ENCODE results near the gene SLC23A2.

The SLC23A2 gene

GRCh38 chr20:4811661-4812181 lies 189.6 kb downstream of the SLC23A2 start:
- no peaks in the 10 kb centered on the region for H3K36me3 ChIP-seq (ENCODE audit: insufficient read depth, low read length)

DNA sequence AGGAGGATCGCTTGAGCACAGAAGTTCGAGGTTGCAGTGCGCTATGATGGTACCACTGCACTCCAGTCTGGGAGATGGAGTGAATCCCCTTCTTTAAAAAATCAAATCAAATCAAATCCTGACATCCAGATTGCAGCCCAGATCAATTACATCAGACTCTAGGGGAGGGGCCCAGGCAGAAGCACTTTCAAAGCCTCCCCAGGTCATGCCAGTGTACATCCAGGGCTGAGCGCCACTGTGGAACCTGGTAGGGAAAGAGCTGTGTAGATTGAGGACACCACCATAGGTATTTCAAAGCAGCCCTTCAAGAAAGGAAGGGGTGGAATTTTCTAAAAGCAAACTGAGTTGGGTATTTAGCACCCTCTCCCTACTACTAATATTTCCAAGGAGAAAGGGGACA lies 190.1 kb downstream of the SLC23A2 start:
- H3K36me3 ChIP-seq (ENCODE audit: insufficient read depth, low read length), result no peaks in the 10 kb centered on the region
- no peak overlapping the region for H3K4me3 ChIP-seq (ENCODE audit: low read length)
- peaks cover 9% of the 10 kb centered on the region for H3K4me1 ChIP-seq (ENCODE audit: insufficient read depth, low read length)
- H3K27me3 ChIP-seq (ENCODE audit: insufficient read depth, low read length), result no peaks in the 10 kb centered on the region
- H3K27ac ChIP-seq (ENCODE audit: low read depth, low read length), result no peak overlapping the region
- 82% methylated on average over 4 of the region's 4 CpGs for WGBS
- no peak overlapping the region for H3K9ac ChIP-seq (ENCODE audit: low read depth, low read length)
- H3K9me3 ChIP-seq (ENCODE audit: insufficient read depth, low read depth, low read length), result no peaks in the 10 kb centered on the region

More at GRCh38 chr20:4811661-4812181, 189.6 kb downstream of the SLC23A2 start:
- no peaks in the 10 kb centered on the region for H3K9me3 ChIP-seq (ENCODE audit: insufficient read depth, low read depth, low read length)
- 87% methylated on average over 8 of the region's 8 CpGs for WGBS
- no peak overlapping the region for H3K27ac ChIP-seq (ENCODE audit: low read depth, low read length)
- H3K4me3 ChIP-seq (ENCODE audit: low read length), result no peak overlapping the region
- H3K9ac ChIP-seq (ENCODE audit: low read depth, low read length), result no peak overlapping the region
- H3K27me3 ChIP-seq (ENCODE audit: insufficient read depth, low read length), result no peaks in the 10 kb centered on the region
- peaks cover 9% of the 10 kb centered on the region for H3K4me1 ChIP-seq (ENCODE audit: insufficient read depth, low read length)

- Histone ChIP-seq H3K27ac (ENCODE audit: low read depth, low read length) (no peak overlapping the region), H3K36me3 (ENCODE audit: insufficient read depth, low read length) (no peaks in the 10 kb centered on the region), H3K9me3 (ENCODE audit: insufficient read depth, low read depth, low read length) (no peaks in the 10 kb centered on the region), H3K4me3 (ENCODE audit: low read length) (no peak overlapping the region), H3K27me3 (ENCODE audit: insufficient read depth, low read length) (no peaks in the 10 kb centered on the region), H3K4me1 (ENCODE audit: insufficient read depth, low read length) (peaks cover 9% of the 10 kb centered on the region), H3K9ac (ENCODE audit: low read depth, low read length) (no peak overlapping the region)
- WGBS, result 83% methylated on average over 8 of the region's 8 CpGs
These were observed 190.8 kb downstream of the SLC23A2 start for GRCh38 chr20:4810426-4811019.

DNA sequence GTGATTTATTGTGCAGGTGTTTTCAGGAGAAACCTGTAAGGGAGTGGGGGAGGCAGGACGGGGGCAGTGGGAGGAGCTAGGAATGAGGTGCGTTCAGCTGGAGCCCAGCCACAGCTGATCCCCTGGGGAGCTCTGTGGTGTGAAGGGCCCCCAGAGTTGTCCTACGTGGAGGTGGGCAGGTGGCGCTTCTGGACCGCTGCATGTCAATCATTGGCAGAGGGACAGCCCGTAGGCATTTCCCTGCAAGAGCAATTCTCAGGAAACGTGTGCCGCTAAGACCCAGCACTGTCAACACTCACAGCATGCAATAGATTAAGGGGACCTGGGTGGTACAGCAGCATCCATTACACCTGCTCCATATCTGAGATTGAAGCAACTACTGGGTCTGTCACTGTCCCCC lies 191.6 kb downstream of the SLC23A2 start:
- Histone ChIP-seq H3K9me3 (ENCODE audit: insufficient read depth, low read depth, low read length) (no peaks in the 10 kb centered on the region), H3K4me1 (ENCODE audit: insufficient read depth, low read length) (peaks cover 7% of the 10 kb centered on the region), H3K4me3 (ENCODE audit: low read length) (no peak overlapping the region), H3K27ac (ENCODE audit: low read depth, low read length) (no peak overlapping the region), H3K9ac (ENCODE audit: low read depth, low read length) (no peak overlapping the region), H3K36me3 (ENCODE audit: insufficient read depth, low read length) (no peaks in the 10 kb centered on the region), H3K27me3 (ENCODE audit: insufficient read depth, low read length) (no peaks in the 10 kb centered on the region)
- whole genome bisulfite sequencing, result 76% methylated on average over 8 of the region's 8 CpGs

DNA sequence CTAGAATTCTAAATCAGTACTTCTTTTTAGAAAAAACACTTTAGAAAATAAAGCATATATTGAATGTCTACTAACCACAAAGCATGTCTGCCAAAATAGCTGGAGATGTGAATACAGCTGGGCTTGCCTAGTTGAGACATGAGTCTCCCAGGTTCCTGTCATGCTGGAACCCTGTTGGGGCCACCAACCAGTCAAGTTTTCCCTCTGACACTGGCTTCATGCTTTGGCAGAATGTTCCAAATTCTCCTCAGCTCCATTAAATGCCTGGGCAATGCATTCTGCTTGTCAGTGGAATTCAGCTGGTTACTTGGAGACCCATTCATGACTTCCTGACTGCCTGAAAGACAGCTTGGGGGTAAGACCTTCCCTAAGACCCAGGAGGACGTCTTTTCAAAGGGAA lies 192.4 kb downstream of the SLC23A2 start:
- 79% methylated on average over 1 of the region's 1 CpG for WGBS
- no peaks in the 10 kb centered on the region for H3K9me3 ChIP-seq (ENCODE audit: insufficient read depth, low read depth, low read length)
- H3K9ac ChIP-seq (ENCODE audit: low read depth, low read length), result no peak overlapping the region
- H3K36me3 ChIP-seq (ENCODE audit: insufficient read depth, low read length), result no peaks in the 10 kb centered on the region
- no peaks in the 10 kb centered on the region for H3K4me1 ChIP-seq (ENCODE audit: insufficient read depth, low read length)
- H3K27ac ChIP-seq (ENCODE audit: low read depth, low read length), result no peak overlapping the region
- H3K4me3 ChIP-seq (ENCODE audit: low read length), result no peak overlapping the region
- no peaks in the 10 kb centered on the region for H3K27me3 ChIP-seq (ENCODE audit: insufficient read depth, low read length)

DNA sequence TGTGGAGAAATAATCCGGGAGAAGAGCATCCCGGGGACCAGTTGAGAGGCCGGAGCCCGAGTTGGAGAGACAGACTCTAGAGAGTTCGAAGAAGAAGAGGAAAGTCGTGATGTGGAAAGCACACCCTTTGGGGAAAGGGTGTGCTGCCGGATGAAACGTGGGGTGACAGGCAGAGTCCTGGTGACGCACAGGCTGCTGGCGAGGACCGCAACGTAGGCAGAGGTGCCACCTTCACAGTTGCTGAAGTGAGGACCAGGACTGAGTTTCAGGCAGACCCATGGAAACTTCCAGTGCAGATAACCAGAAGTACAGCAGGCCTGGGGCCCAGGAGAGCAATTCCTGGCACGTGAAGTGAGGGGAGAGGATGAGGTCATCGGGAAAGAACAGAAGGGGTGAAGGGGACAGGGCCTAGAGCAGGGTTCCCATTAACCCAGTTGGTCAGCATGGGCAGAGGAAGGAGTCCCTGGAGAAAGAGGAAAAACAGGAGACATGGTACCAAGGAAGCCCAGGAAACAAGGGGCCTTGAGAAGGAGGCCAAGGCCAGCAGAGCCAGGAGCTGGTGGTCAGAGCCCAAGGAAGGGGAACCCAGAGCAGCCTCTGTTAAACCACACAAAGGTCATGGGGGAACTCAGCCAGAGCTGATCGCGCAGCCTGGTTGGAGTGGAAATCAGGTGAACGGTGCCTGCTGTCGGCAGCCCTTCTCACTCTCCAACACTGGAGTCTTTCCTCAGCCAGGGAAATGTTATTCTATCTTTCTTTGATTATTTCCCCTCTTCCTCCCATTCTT lies 195.5 kb downstream of the SLC23A2 start:
- Histone ChIP-seq H3K27ac (ENCODE audit: low read depth, low read length) (no peak overlapping the region), H3K4me1 (ENCODE audit: insufficient read depth, low read length) (no peaks in the 10 kb centered on the region), H3K27me3 (ENCODE audit: insufficient read depth, low read length) (no peaks in the 10 kb centered on the region), H3K4me3 (ENCODE audit: low read length) (no peak overlapping the region), H3K9ac (ENCODE audit: low read depth, low read length) (no peak overlapping the region), H3K36me3 (ENCODE audit: insufficient read depth, low read length) (no peaks in the 10 kb centered on the region), H3K9me3 (ENCODE audit: insufficient read depth, low read depth, low read length) (no peaks in the 10 kb centered on the region)
- 87% methylated on average over 18 of the region's 18 CpGs for WGBS

GRCh38 chr20:4802527-4802926 lies 198.8 kb downstream of the SLC23A2 start:
- H3K4me1 ChIP-seq (ENCODE audit: insufficient read depth, low read length), result no peaks in the 10 kb centered on the region
- H3K27ac ChIP-seq (ENCODE audit: low read depth, low read length), result no peak overlapping the region
- 93% methylated on average over 2 of the region's 3 CpGs for WGBS
- 0 out of 2 replicates have a peak, but pooled peaks cover 6% of the 10 kb centered on the region for H3K9me3 ChIP-seq (ENCODE audit: insufficient read depth, low read depth, low read length)
- no peak overlapping the region for H3K4me3 ChIP-seq (ENCODE audit: low read length)
- H3K9ac ChIP-seq (ENCODE audit: low read depth, low read length), result no peak overlapping the region
- peaks cover 8% of the 10 kb centered on the region; the same call in 1 of the 2 replicates for H3K36me3 ChIP-seq (ENCODE audit: insufficient read depth, low read length)
- no peaks in the 10 kb centered on the region for H3K27me3 ChIP-seq (ENCODE audit: insufficient read depth, low read length)

Measured in HUES64 (cell line).